Activated CD8-positive, alpha-beta T cell treated with anti-CD3 and anti-CD28 coated beads for 36 hours (primary cell): Measurements from ENCODE around the gene RGP1. TPM values are rescaled to one million over a fixed set of nuclear protein-coding genes. Genes with fewer than 3 reads are reported as not detected.
A peak's percentile ranks its signal among the peaks of the same experiment; 100 is the strongest.

ENCODE experiments used
- ATAC-seq: fragments of 200-7000 bp; cut with Tn5 transposase; one replicate; pipeline ENCODE4 v1.10.0; 2021; ENCODE audit warnings: mild to moderate bottlenecking, moderate library complexity
- CTCF ChIA-PET: fragments of 350-600 bp; sonication (Branson Sonifier 250); formaldehyde crosslinking; loops from one replicate; lab custom pipeline; 2021; ENCODE audit warnings: antibody characterized with exemption; lab: Charles Lee
- POLR2A ChIA-PET: fragments of 350-600 bp; sonication (Branson Sonifier 250); formaldehyde crosslinking; loops from one replicate; lab custom pipeline; 2021; ENCODE audit warnings: antibody characterized with exemption; lab: Charles Lee
- DNase-seq: peaks from one replicate; pipeline ENCODE4 v3.0.0-alpha.2; 2020
- H3K27ac Mint-ChIP-seq: one replicate; pipeline ENCODE4 v1.8.0; 2021; ENCODE audit warnings: mild to moderate bottlenecking, mixed read lengths
- H3K27me3 Mint-ChIP-seq: one replicate; pipeline ENCODE4 v1.8.0; 2021; ENCODE audit warnings: mixed read lengths
- H3K36me3 Mint-ChIP-seq: one replicate; pipeline ENCODE4 v1.8.0; 2021; ENCODE audit warnings: low read depth, mixed read lengths
- H3K4me1 Mint-ChIP-seq: one replicate; pipeline ENCODE4 v1.8.0; 2021; ENCODE audit warnings: low read depth, mixed read lengths
- H3K4me3 Mint-ChIP-seq: one replicate; pipeline ENCODE4 v1.8.0; 2021; ENCODE audit warnings: mild to moderate bottlenecking, moderate library complexity, mixed read lengths
- H3K9me3 Mint-ChIP-seq: one replicate; pipeline ENCODE4 v1.8.0; 2021; ENCODE audit warnings: mixed read lengths
- intact Hi-C: fragments of 100-400 bp; cut with micrococcal nuclease; formaldehyde crosslinking; loops from one replicate; pipeline ENCODE4 v1.10.0; 2022
- total RNA-seq, 2 experiments: library from RNA; stranded (reverse); gene quantifications; one replicate each; pipeline ENCODE4 v1.2.3, GENCODE V29; 2021
- TF ChIP-seq, protein P1 (sequence below): fragments of 200-600 bp; IDR thresholded peaks from one replicate; pipeline ENCODE4 v1.8.0; 2022; ENCODE audit warnings: antibody characterized with exemption, mild to moderate bottlenecking

The RGP1 gene
- total RNA-seq, 2 experiments from 2014 or later: 13.0 to 14.8 TPM

- peaks cover 15% of the 10 kb centered on the region for H3K36me3 Mint-ChIP-seq
- ATAC-seq (no peak), DNase-seq (no peak)
- no peaks in the 10 kb centered on the region for H3K27me3 Mint-ChIP-seq
- peak overlapping the region; percentile 70 for H3K27ac Mint-ChIP-seq
- H3K4me3 Mint-ChIP-seq: peak overlapping the region; percentile 95
- peaks cover 42% of the 10 kb centered on the region for H3K4me1 Mint-ChIP-seq
- TF ChIP-seq, protein P1, sequence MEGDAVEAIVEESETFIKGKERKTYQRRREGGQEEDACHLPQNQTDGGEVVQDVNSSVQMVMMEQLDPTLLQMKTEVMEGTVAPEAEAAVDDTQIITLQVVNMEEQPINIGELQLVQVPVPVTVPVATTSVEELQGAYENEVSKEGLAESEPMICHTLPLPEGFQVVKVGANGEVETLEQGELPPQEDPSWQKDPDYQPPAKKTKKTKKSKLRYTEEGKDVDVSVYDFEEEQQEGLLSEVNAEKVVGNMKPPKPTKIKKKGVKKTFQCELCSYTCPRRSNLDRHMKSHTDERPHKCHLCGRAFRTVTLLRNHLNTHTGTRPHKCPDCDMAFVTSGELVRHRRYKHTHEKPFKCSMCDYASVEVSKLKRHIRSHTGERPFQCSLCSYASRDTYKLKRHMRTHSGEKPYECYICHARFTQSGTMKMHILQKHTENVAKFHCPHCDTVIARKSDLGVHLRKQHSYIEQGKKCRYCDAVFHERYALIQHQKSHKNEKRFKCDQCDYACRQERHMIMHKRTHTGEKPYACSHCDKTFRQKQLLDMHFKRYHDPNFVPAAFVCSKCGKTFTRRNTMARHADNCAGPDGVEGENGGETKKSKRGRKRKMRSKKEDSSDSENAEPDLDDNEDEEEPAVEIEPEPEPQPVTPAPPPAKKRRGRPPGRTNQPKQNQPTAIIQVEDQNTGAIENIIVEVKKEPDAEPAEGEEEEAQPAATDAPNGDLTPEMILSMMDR: no peak
- POLR2A ChIA-PET: interaction anchor here (1.0 kb wide), 1 partner anchor 13 kb away, joined by 3 read pairs; no protein-coding TSS in a partner anchor
- no peaks in the 10 kb centered on the region for H3K9me3 Mint-ChIP-seq
- intact Hi-C loops: no loop called here
- CTCF ChIA-PET: interaction anchor here (1.1 to 1.7 kb wide), 3 partner anchors 15 to 68 kb away, joined by 3 to 5 read pairs (median 3); no protein-coding TSS in a partner anchor
Measured at GRCh38 chr9:35757892-35758275, 8.8 kb downstream of the RGP1 start.

- Mint-ChIP-seq H3K4me1 (peaks cover 42% of the 10 kb centered on the region), H3K27ac (peak overlapping the region; percentile 31), H3K36me3 (peaks cover 15% of the 10 kb centered on the region), H3K9me3 (no peaks in the 10 kb centered on the region), H3K27me3 (no peaks in the 10 kb centered on the region), H3K4me3 (peak overlapping the region; percentile 95)
- TF ChIP-seq, protein P1: no peak
- intact Hi-C loops: no loop called here
- DNase-seq (no peak), ATAC-seq (no peak)
- ChIA-PET CTCF (interaction anchor here (1.1 to 1.7 kb wide), 3 partner anchors 14 to 68 kb away, joined by 3 to 5 read pairs (median 3); no protein-coding TSS in a partner anchor), POLR2A (interaction anchor here (1.0 kb wide), 1 partner anchor 12 kb away, joined by 3 read pairs; no protein-coding TSS in a partner anchor)
Measured at GRCh38 chr9:35758475-35759050, 9.5 kb downstream of the RGP1 start.

- TF ChIP-seq, protein P1: no peak
- Mint-ChIP-seq H3K27ac (no peak overlapping the region), H3K4me1 (peaks cover 44% of the 10 kb centered on the region)
Measured at GRCh38 chr9:35759795-35760194, 10.7 kb downstream of the RGP1 start.

DNA sequence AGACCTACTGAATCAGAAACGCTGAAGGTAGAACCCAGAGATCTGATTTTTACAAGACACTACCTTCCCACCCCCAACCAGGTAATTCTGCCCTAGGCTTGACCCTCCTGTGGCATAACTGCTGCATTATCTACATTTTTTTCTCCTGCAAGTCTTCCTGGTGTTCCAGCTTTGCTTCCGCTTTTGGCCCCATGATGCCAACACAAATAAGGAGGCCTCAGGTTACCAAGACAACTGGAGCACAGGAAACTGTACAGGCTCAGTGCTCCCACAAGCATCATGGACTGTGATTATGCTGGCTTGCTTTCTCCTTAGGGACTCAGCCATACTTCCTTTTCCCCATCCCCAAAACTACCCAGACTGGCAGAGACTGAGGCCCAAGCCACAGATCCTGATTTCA is 11.6 kb downstream of the RGP1 start:
- Mint-ChIP-seq H3K27ac (no peak overlapping the region), H3K27me3 (no peaks in the 10 kb centered on the region), H3K36me3 (peaks cover 13% of the 10 kb centered on the region), H3K4me3 (no peak overlapping the region), H3K4me1 (peaks cover 44% of the 10 kb centered on the region), H3K9me3 (no peaks in the 10 kb centered on the region)
- TF ChIP-seq, protein P1: no peak
- CTCF ChIA-PET: interaction anchor here (1.2 to 1.8 kb wide), 5 partner anchors 11 to 33 kb away, joined by 4 to 9 read pairs (median 4); partner anchors contain the start of genes GBA2 and RGP1
- POLR2A ChIA-PET: interaction anchor here (1.1 kb wide), 1 partner anchor 53 kb away, joined by 3 read pairs; no protein-coding TSS in a partner anchor
- intact Hi-C loops: no loop called here
- DNase-seq: no peak
- ATAC-seq: no peak

More at GRCh38 chr9:35759795-35760194, 10.7 kb downstream of the RGP1 start:
- ChIA-PET CTCF (interaction anchor here (1.3 to 1.8 kb wide), 2 partner anchors 23 to 30 kb away, joined by 4 to 9 read pairs; no protein-coding TSS in a partner anchor), POLR2A (no interaction called here)
- ATAC-seq (no peak), DNase-seq (no peak)
- Mint-ChIP-seq H3K9me3 (no peaks in the 10 kb centered on the region), H3K4me3 (no peak overlapping the region), H3K27me3 (no peaks in the 10 kb centered on the region), H3K36me3 (peaks cover 13% of the 10 kb centered on the region)
- intact Hi-C loops: no loop called here

DNA sequence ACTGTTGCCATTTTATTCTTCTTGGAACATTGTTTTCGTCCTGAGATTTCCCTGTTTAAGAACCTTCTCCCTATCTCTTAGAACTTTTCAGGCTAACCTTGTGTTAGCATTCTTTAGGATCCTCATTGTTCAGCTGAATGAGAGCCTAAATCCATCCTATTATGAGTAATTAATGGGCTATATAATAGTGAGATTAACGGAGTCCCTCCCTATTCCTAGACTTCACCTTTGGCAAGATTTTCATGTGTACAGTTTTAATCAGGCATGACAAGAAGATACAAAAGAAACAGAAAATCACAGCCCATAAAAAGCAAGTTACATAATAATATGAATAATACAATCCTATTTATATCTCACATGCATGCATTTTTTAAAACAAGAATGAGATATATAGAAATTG is 14.1 kb downstream of the RGP1 start:
- ChIA-PET POLR2A (interaction anchor here (0.7 kb wide), 1 partner anchor 374 kb away, joined by 3 read pairs; no protein-coding TSS in a partner anchor), CTCF (interaction anchor here (0.9 kb wide), 1 partner anchor 9 kb away, joined by 4 read pairs; no protein-coding TSS in a partner anchor)
- DNase-seq (no peak), ATAC-seq (no peak)
- TF ChIP-seq, protein P1: no peak
- Mint-ChIP-seq H3K27me3 (no peaks in the 10 kb centered on the region), H3K4me3 (no peak overlapping the region), H3K27ac (no peak overlapping the region), H3K36me3 (peaks cover 13% of the 10 kb centered on the region), H3K4me1 (peaks cover 37% of the 10 kb centered on the region), H3K9me3 (no peaks in the 10 kb centered on the region)
- intact Hi-C loops: no loop called here
